GM23338 (cell line): ENCODE measurements around the gene SCGB1D4. TPM values are rescaled to one million over a fixed set of nuclear protein-coding genes. Genes with fewer than 3 reads are reported as not detected.
A peak's percentile ranks its signal among the peaks of the same experiment; 100 is the strongest.

Experiments used
- ATAC-seq: fragments of 200-7000 bp; cut with Tn5 transposase; 3 replicates; pipeline ENCODE4 v1.9.1; 2020
- DNase-seq: peaks from one replicate; pipeline ENCODE4 v3.0.0-alpha.2; 2015; ENCODE audit warnings: low spot score
- H2AFZ ChIP-seq: fragments of 200-600 bp; sonication (generic); 2 replicates; pipeline ENCODE4 v1.8.0; 2016; ENCODE audit warnings: antibody characterized with exemption, mild to moderate bottlenecking, moderate library complexity
- H3F3A ChIP-seq: fragments of 200-600 bp; sonication (generic); replicated peaks from 2 replicates; pipeline ENCODE4 v1.8.0; 2017; ENCODE audit warnings: antibody characterized with exemption, mixed run types, low read depth
- H3K27ac ChIP-seq: fragments of 200-600 bp; sonication (generic); 2 replicates; pipeline ENCODE4 v1.6.1; 2016; ENCODE audit warnings: low read depth
- H3K27me3 ChIP-seq: fragments of 200-600 bp; sonication (generic); 2 replicates; pipeline ENCODE4 v1.8.0; 2016; ENCODE audit warnings: mild to moderate bottlenecking, mixed run types, moderate library complexity; ENCODE audit not compliant: insufficient read depth
- H3K36me3 ChIP-seq: fragments of 200-600 bp; sonication (generic); 2 replicates; pipeline ENCODE4 v1.8.0; 2016; ENCODE audit warnings: mild to moderate bottlenecking; ENCODE audit not compliant: insufficient read depth
- H3K4me1 ChIP-seq: fragments of 200-600 bp; sonication (generic); 2 replicates; pipeline ENCODE4 v1.8.0; 2016; ENCODE audit warnings: mild to moderate bottlenecking, moderate library complexity; ENCODE audit not compliant: insufficient read depth
- H3K4me2 ChIP-seq: fragments of 200-600 bp; sonication (generic); 2 replicates; pipeline ENCODE4 v1.7.1; 2017; ENCODE audit warnings: mixed run types
- H3K4me3 ChIP-seq: fragments of 200-600 bp; sonication (generic); 2 replicates; pipeline ENCODE4 v1.6.1; 2016; ENCODE audit warnings: mixed run types
- H3K79me2 ChIP-seq: fragments of 200-600 bp; sonication (generic); replicated peaks from 2 replicates; pipeline ENCODE4 v1.8.0; 2017; ENCODE audit warnings: mild to moderate bottlenecking; ENCODE audit not compliant: insufficient read depth
- H3K9me2 ChIP-seq: fragments of 200-600 bp; sonication (generic); 2 replicates; pipeline ENCODE4 v1.8.0; 2017; ENCODE audit not compliant: insufficient read depth
- H4K20me1 ChIP-seq: fragments of 200-600 bp; sonication (generic); replicated peaks from 2 replicates; pipeline ENCODE4 v1.8.0; 2017; ENCODE audit warnings: mild to moderate bottlenecking; ENCODE audit not compliant: insufficient read depth
- H3K27ac Mint-ChIP-seq: 2 replicates; pipeline ENCODE4 v1.8.0; 2020; ENCODE audit warnings: inconsistent platforms, mild to moderate bottlenecking, moderate library complexity, mixed read lengths
- H3K27me3 Mint-ChIP-seq: 3 replicates; pipeline ENCODE4 v1.8.0; 2022; ENCODE audit warnings: low read depth, mild to moderate bottlenecking, moderate library complexity, mixed read lengths, inconsistent platforms; ENCODE audit not compliant: insufficient read depth, poor library complexity
- H3K36me3 Mint-ChIP-seq: 3 replicates; pipeline ENCODE4 v1.8.0; 2021; ENCODE audit warnings: low read depth, mild to moderate bottlenecking, inconsistent platforms, moderate library complexity, mixed read lengths
- H3K4me1 Mint-ChIP-seq: 3 replicates; pipeline ENCODE4 v1.8.0; 2020; ENCODE audit warnings: mild to moderate bottlenecking, inconsistent platforms, mixed read lengths
- H3K4me3 Mint-ChIP-seq: 3 replicates; pipeline ENCODE4 v1.8.0; 2021; ENCODE audit warnings: moderate library complexity, mild to moderate bottlenecking, inconsistent platforms, mixed read lengths
- H3K9me3 Mint-ChIP-seq: 3 replicates; pipeline ENCODE4 v1.8.0; 2020; ENCODE audit warnings: moderate library complexity, mild to moderate bottlenecking, inconsistent platforms, mixed read lengths
- ETS1 ChIP-seq: IDR thresholded peaks from 2 replicates; pipeline ENCODE4 v1.6.1; 2016; ENCODE audit warnings: antibody characterized with exemption
- EZH2 ChIP-seq: fragments of 200-600 bp; sonication (generic); IDR thresholded peaks from one replicate; pipeline ENCODE4 v1.8.0; 2017; ENCODE audit warnings: antibody characterized with exemption, mild to moderate bottlenecking, low read depth; ENCODE audit not compliant: unreplicated experiment
- JUNB ChIP-seq: IDR thresholded peaks from one replicate; pipeline ENCODE4 v1.6.1; 2016; ENCODE audit warnings: antibody characterized with exemption; ENCODE audit not compliant: unreplicated experiment
- POLR2AphosphoS5 ChIP-seq: IDR thresholded peaks from 2 replicates; pipeline ENCODE4 v1.6.1; 2016; ENCODE audit warnings: antibody characterized with exemption, low read depth
- ZNF114 ChIP-seq: fragments of 250-450 bp; sonication (Bioruptor Pico); IDR thresholded peaks from 2 replicates; pipeline ENCODE4 v1.5.0; 2020; ENCODE audit warnings: mild to moderate bottlenecking, moderate library complexity
- polyA plus RNA-seq: library from polyadenylated mRNA; unstranded; fragments of >200 nt; fragmentation: Nextera tagmentation; extraction: Ambion mirVana; gene quantifications from 2 replicates; pipeline ENCODE4 v1.2.1, GENCODE V29; 2016
- total RNA-seq: library from RNA; depleted of rRNA; stranded (reverse); fragments of >200 nt; shearing (Covaris generic); gene quantifications from 2 replicates; pipeline ENCODE4 v1.2.3, GENCODE V29; 2014
- TF ChIP-seq, protein P1 (sequence below): fragments of 250-450 bp; sonication (Bioruptor Pico); IDR thresholded peaks from 2 replicates; pipeline ENCODE4 v1.5.0; 2020; ENCODE audit warnings: mild to moderate bottlenecking, moderate library complexity

Gene SCGB1D4
- total and polyA plus RNA-seq, 2 experiments from 2014 or later, result not detected

GRCh38 chr11:62309991-62310390 lies 11.1 kb upstream of the SCGB1D4 start:
- Histone ChIP-seq H3K4me1 (no peaks in the 10 kb centered on the region), H3K9me2 (no peaks in the 10 kb centered on the region), H3K36me3 (no peaks in the 10 kb centered on the region), H3K27ac (no peak overlapping the region), H2AFZ (peak overlapping the region; percentile 52; the same call in 1 of the 2 replicates), H3K4me2 (no peak overlapping the region), H3K27me3 (no peaks in the 10 kb centered on the region), H3K79me2 (no peaks in the 10 kb centered on the region), H3F3A (no peaks in the 10 kb centered on the region), H4K20me1 (no peaks in the 10 kb centered on the region), H3K4me3 (no peak overlapping the region)
- peaks cover 11% of the 10 kb centered on the region for H3K9me3 Mint-ChIP-seq
- DNase-seq (no peak), ATAC-seq (no peak)
- TF ChIP-seq EZH2, result no peak
- no peak for TF ChIP-seq POLR2AphosphoS5
- TF ChIP-seq JUNB, result no peak
- no peak for TF ChIP-seq ETS1
- TF ChIP-seq, protein P1, sequence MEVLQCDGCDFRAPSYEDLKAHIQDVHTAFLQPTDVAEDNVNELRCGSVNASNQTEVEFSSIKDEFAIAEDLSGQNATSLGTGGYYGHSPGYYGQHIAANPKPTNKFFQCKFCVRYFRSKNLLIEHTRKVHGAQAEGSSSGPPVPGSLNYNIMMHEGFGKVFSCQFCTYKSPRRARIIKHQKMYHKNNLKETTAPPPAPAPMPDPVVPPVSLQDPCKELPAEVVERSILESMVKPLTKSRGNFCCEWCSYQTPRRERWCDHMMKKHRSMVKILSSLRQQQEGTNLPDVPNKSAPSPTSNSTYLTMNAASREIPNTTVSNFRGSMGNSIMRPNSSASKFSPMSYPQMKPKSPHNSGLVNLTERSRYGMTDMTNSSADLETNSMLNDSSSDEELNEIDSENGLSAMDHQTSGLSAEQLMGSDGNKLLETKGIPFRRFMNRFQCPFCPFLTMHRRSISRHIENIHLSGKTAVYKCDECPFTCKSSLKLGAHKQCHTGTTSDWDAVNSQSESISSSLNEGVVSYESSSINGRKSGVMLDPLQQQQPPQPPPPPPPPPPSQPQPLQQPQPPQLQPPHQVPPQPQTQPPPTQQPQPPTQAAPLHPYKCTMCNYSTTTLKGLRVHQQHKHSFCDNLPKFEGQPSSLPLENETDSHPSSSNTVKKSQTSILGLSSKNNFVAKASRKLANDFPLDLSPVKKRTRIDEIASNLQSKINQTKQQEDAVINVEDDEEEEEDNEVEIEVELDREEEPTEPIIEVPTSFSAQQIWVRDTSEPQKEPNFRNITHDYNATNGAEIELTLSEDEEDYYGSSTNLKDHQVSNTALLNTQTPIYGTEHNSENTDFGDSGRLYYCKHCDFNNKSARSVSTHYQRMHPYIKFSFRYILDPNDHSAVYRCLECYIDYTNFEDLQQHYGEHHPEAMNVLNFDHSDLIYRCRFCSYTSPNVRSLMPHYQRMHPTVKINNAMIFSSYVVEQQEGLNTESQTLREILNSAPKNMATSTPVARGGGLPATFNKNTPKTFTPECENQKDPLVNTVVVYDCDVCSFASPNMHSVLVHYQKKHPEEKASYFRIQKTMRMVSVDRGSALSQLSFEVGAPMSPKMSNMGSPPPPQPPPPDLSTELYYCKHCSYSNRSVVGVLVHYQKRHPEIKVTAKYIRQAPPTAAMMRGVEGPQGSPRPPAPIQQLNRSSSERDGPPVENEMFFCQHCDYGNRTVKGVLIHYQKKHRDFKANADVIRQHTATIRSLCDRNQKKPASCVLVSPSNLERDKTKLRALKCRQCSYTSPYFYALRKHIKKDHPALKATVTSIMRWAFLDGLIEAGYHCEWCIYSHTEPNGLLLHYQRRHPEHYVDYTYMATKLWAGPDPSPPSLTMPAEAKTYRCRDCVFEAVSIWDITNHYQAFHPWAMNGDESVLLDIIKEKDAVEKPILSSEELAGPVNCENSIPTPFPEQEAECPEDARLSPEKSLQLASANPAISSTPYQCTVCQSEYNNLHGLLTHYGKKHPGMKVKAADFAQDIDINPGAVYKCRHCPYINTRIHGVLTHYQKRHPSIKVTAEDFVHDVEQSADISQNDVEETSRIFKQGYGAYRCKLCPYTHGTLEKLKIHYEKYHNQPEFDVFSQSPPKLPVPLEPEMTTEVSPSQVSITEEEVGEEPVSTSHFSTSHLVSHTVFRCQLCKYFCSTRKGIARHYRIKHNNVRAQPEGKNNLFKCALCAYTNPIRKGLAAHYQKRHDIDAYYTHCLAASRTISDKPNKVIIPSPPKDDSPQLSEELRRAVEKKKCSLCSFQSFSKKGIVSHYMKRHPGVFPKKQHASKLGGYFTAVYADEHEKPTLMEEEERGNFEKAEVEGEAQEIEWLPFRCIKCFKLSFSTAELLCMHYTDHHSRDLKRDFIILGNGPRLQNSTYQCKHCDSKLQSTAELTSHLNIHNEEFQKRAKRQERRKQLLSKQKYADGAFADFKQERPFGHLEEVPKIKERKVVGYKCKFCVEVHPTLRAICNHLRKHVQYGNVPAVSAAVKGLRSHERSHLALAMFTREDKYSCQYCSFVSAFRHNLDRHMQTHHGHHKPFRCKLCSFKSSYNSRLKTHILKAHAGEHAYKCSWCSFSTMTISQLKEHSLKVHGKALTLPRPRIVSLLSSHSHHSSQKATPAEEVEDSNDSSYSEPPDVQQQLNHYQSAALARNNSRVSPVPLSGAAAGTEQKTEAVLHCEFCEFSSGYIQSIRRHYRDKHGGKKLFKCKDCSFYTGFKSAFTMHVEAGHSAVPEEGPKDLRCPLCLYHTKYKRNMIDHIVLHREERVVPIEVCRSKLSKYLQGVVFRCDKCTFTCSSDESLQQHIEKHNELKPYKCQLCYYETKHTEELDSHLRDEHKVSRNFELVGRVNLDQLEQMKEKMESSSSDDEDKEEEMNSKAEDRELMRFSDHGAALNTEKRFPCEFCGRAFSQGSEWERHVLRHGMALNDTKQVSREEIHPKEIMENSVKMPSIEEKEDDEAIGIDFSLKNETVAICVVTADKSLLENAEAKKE, result no peak
- TF ChIP-seq ZNF114 (CRISPR knock-in tag), result no peak
- no peak overlapping the region for H3K27ac Mint-ChIP-seq
- peaks cover 4% of the 10 kb centered on the region for H3K27me3 Mint-ChIP-seq
- no peaks in the 10 kb centered on the region for H3K4me1 Mint-ChIP-seq
- H3K4me3 Mint-ChIP-seq, result no peak overlapping the region
- no peaks in the 10 kb centered on the region for H3K36me3 Mint-ChIP-seq
